KMS-11 (cell line): Measurements from ENCODE around the gene PCYT2.
A peak's percentile ranks its signal among the peaks of the same experiment; 100 is the strongest.

Experiments
- H2AFZ ChIP-seq: fragments of 200-600 bp; sonication (generic); 2 replicates; pipeline ENCODE4 v1.6.1; 2016; ENCODE audit warnings: antibody characterized with exemption, mixed run types, low read depth
- H3K27ac ChIP-seq: fragments of 200-600 bp; sonication (generic); 2 replicates; pipeline ENCODE4 v1.6.1; 2016; ENCODE audit warnings: mild to moderate bottlenecking, mixed run types
- H3K27me3 ChIP-seq: fragments of 200-600 bp; sonication (generic); 2 replicates; pipeline ENCODE4 v1.6.1; 2017; ENCODE audit warnings: mild to moderate bottlenecking, low read depth, mixed run types, moderate library complexity; ENCODE audit not compliant: insufficient read depth
- H3K36me3 ChIP-seq: fragments of 200-600 bp; sonication (generic); 2 replicates; pipeline ENCODE4 v1.6.1; 2017; ENCODE audit warnings: mild to moderate bottlenecking, mixed run types; ENCODE audit not compliant: insufficient read depth
- H3K4me1 ChIP-seq: fragments of 200-600 bp; sonication (generic); 2 replicates; pipeline ENCODE4 v1.6.1; 2016; ENCODE audit warnings: mild to moderate bottlenecking, low read depth, mixed run types; ENCODE audit not compliant: poor library complexity, severe bottlenecking
- H3K4me2 ChIP-seq: fragments of 200-600 bp; sonication (generic); 2 replicates; pipeline ENCODE4 v1.7.0; 2016; ENCODE audit warnings: mild to moderate bottlenecking, mixed run types
- H3K4me3 ChIP-seq: fragments of 200-600 bp; sonication (generic); IDR thresholded peaks from 2 replicates; pipeline ENCODE4 v1.6.1; 2017; ENCODE audit warnings: low read depth, low read length, mixed read lengths; ENCODE audit not compliant: insufficient read depth
- H3K79me2 ChIP-seq: fragments of 200-600 bp; sonication (generic); 2 replicates; pipeline ENCODE4 v1.6.1; 2016; ENCODE audit warnings: low read depth, mixed run types; ENCODE audit not compliant: insufficient read depth
- H3K9ac ChIP-seq: fragments of 200-600 bp; sonication (generic); 2 replicates; pipeline ENCODE4 v1.6.1; 2016; ENCODE audit warnings: mild to moderate bottlenecking, mixed run types
- H4K20me1 ChIP-seq: fragments of 200-600 bp; sonication (generic); 2 replicates; pipeline ENCODE4 v1.6.1; 2016; ENCODE audit warnings: mild to moderate bottlenecking, mixed run types; ENCODE audit not compliant: insufficient read depth
- TF ChIP-seq, protein P1 (sequence below): fragments of 200-600 bp; sonication (generic); conservative IDR thresholded peaks from 2 replicates; pipeline ENCODE4 v1.6.1; 2017; ENCODE audit warnings: low read depth, mild to moderate bottlenecking, antibody characterized with exemption, low read length, moderate library complexity, mixed read lengths

PCYT2 gene

DNA sequence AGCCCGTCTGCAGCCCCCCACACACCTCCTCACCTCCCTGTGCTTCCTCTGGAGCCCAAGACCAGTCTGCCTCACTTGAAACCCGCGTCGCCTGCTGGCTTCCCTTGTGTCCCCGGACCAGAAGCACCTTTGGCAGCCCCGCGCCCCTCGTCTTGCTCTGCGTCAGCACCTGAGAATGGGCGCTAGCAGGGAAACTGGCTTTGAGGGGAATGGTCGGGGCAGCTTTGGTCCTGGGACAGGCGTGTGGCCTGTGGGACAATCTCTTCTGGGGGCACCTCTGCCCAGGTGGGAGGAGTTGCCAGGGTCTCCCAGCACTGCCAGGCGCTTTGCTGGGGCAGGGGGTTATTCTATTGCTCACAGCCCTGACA lies 20.0 kb upstream of the PCYT2 start:
- no peak overlapping the region for H3K27ac ChIP-seq
- peaks cover 14% of the 10 kb centered on the region for H3K4me1 ChIP-seq
- peaks cover 16% of the 10 kb centered on the region for H3K79me2 ChIP-seq
- no peaks in the 10 kb centered on the region for H4K20me1 ChIP-seq
- no peak overlapping the region for H3K4me2 ChIP-seq
- no peaks in the 10 kb centered on the region for H3K36me3 ChIP-seq
- no peaks in the 10 kb centered on the region for H3K27me3 ChIP-seq
- TF ChIP-seq, protein P1, sequence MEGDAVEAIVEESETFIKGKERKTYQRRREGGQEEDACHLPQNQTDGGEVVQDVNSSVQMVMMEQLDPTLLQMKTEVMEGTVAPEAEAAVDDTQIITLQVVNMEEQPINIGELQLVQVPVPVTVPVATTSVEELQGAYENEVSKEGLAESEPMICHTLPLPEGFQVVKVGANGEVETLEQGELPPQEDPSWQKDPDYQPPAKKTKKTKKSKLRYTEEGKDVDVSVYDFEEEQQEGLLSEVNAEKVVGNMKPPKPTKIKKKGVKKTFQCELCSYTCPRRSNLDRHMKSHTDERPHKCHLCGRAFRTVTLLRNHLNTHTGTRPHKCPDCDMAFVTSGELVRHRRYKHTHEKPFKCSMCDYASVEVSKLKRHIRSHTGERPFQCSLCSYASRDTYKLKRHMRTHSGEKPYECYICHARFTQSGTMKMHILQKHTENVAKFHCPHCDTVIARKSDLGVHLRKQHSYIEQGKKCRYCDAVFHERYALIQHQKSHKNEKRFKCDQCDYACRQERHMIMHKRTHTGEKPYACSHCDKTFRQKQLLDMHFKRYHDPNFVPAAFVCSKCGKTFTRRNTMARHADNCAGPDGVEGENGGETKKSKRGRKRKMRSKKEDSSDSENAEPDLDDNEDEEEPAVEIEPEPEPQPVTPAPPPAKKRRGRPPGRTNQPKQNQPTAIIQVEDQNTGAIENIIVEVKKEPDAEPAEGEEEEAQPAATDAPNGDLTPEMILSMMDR, result no peak
- no peak overlapping the region for H2AFZ ChIP-seq
- H3K9ac ChIP-seq, result no peak overlapping the region
- no peak overlapping the region for H3K4me3 ChIP-seq

DNA sequence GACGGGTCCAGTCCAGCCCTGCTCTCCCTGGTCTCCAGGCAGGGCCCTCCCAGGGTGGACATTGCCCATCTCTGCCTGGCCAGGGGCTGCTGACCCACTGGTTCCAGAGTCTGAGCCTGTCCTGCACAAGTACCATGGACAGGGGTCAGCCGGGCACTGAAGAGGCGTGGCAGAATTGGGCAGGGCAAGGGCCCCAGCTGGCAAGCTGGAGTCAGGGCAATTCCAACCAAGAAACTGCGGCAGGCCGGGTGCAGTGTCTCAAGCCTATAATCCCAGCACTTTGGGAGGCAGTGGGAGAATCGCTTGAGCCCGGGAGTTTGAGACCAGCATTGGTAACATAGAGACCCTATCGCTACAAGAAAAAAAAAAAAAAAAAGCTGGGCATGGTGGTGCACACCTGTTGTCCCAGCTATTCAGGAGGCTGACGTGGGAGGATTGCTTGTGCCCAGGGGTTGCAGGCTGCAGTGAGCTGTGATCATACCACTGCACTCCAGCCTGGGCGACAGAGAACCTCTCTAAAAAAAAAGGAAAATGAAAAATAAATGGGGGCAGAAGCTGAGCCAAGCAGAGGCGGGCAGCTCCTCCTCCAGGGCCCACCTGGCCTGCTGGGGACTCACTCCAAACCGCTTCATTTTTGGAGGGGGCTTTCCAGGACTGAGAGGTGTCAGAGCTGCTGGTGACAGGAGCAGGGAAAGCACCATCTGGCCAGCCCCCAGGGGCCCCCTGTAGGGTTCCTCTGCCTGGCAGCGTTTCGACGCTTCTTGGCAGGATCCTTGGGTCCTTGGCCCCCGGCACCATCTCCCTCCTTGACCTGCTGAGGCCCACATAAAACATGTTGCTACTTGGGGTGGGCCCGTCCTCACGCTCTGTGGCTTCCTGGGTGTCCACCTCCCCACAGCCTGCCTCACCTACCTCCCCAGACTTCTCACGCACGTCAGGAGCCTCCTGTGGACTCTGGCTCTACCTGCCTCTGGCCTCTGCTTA lies 19.2 kb upstream of the PCYT2 start:
- H4K20me1 ChIP-seq, result no peaks in the 10 kb centered on the region
- no peak overlapping the region for H3K4me3 ChIP-seq
- no peak overlapping the region for H3K9ac ChIP-seq
- H3K27me3 ChIP-seq, result no peaks in the 10 kb centered on the region
- no peaks in the 10 kb centered on the region for H3K36me3 ChIP-seq
- TF ChIP-seq, protein P1, result no peak
- no peak overlapping the region for H3K27ac ChIP-seq
- no peak overlapping the region for H2AFZ ChIP-seq
- peaks cover 21% of the 10 kb centered on the region for H3K4me1 ChIP-seq
- H3K4me2 ChIP-seq, result no peak overlapping the region
- peaks cover 17% of the 10 kb centered on the region for H3K79me2 ChIP-seq

DNA sequence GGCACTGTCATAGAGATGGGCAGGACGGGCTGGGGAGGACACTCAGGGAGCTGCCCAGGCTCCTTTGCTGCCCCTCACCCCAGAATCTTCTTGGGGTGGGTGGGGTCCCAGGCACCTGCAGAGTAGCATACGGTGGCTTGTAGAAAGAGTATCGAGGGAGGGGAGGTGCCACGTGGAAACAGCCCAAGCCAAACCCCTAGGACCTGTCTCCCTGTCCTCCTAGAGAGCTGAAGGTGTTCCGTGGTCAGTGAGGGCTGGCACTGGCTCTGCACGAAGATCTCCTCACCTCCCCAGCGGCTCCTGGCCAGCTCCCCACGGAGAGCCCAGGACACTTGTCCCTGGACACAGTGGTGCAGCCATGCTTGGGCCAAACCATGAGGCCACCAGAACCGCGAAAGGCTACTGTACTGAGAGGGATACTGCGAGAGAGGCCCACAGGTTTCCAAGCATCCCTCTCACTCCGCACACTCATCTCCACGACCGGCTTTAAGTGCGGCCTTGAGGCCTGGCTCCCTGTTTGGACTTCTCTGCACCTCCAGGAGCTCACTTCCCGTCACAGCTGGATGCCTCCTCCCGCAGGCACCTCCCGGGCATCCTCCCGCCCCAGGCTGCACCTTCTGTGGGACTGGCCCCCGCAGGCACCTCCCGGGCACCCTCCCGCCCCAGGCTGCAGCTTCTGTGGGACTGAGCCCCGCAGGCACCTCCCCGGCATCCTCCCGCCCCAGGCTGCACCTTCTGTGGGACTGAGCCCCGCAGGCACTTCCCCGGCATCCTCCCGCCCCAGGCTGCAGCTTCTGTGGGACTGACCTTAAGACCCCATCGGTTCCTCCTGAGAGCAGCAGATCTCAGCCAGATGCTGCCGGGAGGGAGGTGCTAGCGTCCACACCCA lies 18.3 kb upstream of the PCYT2 start:
- no peak overlapping the region for H3K9ac ChIP-seq
- peaks cover 27% of the 10 kb centered on the region for H3K79me2 ChIP-seq
- H3K4me3 ChIP-seq, result no peak overlapping the region
- no peak overlapping the region for H2AFZ ChIP-seq
- H4K20me1 ChIP-seq, result no peaks in the 10 kb centered on the region
- H3K36me3 ChIP-seq, result no peaks in the 10 kb centered on the region
- 0 out of 2 replicates have a peak overlapping the region, but pooled peaks have one; percentile 98 for H3K4me2 ChIP-seq
- peaks cover 29% of the 10 kb centered on the region for H3K4me1 ChIP-seq
- TF ChIP-seq, protein P1, result no peak
- H3K27me3 ChIP-seq, result no peaks in the 10 kb centered on the region
- no peak overlapping the region for H3K27ac ChIP-seq

DNA sequence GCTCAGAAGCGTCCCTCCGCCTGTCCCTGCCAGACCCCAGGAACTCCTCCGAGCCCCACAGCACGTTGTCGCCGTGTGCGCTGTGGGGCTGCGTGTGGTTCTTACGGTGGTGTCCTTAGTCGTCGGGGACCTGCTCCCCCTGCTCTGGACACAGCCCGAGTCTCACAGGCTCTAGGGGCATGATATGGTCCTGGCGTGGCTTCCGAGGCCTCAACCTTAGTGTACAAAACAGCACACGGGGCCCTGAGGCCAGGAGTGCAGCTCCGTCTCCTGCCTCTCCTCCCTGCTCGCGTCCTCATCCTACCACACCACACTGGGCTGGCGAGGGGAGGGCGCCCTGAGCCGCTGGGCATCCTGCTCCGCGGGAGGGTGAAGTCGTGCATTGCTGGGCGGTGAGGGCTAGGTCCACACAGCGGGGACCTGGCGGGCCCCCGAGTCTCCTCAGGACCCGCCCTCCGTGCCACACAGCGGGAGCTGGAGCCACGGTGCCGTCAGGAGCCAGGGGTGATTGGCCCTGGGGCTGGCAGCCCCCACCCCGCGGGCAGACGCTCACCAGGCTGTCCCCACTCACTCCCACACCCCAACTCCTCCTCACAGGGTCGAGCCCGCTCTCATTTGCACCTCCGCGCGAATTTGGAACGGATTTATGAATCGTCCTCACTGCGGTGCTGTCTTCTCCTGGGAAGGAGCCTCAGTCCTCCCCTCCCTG lies 17.5 kb upstream of the PCYT2 start:
- Histone ChIP-seq H3K27ac (no peak overlapping the region), H3K36me3 (no peaks in the 10 kb centered on the region), H2AFZ (peak overlapping the region; percentile 86), H3K4me2 (peak overlapping the region; percentile 98), H4K20me1 (no peaks in the 10 kb centered on the region), H3K27me3 (no peaks in the 10 kb centered on the region), H3K79me2 (peaks cover 35% of the 10 kb centered on the region), H3K4me3 (no peak overlapping the region), H3K4me1 (peaks cover 37% of the 10 kb centered on the region), H3K9ac (peak overlapping the region; percentile 83)
- TF ChIP-seq, protein P1, result no peak
